HG03280 (cell line): ENCODE data around the gene TMEM201.
"Not testable (repeated sequence)": the region's sequence is repeated elsewhere in the genome, so short reads cannot be mapped to it uniquely, and the experiment has no call there.

Experiments used
- ATAC-seq: cut with Tn5 transposase; IDR thresholded peaks from one replicate; pipeline ENCODE4 v1.9.1; 2021; ENCODE audit warnings: mild to moderate bottlenecking, moderate library complexity; ENCODE audit not compliant: unreplicated experiment

The TMEM201 gene, protein sequence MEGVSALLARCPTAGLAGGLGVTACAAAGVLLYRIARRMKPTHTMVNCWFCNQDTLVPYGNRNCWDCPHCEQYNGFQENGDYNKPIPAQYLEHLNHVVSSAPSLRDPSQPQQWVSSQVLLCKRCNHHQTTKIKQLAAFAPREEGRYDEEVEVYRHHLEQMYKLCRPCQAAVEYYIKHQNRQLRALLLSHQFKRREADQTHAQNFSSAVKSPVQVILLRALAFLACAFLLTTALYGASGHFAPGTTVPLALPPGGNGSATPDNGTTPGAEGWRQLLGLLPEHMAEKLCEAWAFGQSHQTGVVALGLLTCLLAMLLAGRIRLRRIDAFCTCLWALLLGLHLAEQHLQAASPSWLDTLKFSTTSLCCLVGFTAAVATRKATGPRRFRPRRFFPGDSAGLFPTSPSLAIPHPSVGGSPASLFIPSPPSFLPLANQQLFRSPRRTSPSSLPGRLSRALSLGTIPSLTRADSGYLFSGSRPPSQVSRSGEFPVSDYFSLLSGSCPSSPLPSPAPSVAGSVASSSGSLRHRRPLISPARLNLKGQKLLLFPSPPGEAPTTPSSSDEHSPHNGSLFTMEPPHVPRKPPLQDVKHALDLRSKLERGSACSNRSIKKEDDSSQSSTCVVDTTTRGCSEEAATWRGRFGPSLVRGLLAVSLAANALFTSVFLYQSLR

DNA sequence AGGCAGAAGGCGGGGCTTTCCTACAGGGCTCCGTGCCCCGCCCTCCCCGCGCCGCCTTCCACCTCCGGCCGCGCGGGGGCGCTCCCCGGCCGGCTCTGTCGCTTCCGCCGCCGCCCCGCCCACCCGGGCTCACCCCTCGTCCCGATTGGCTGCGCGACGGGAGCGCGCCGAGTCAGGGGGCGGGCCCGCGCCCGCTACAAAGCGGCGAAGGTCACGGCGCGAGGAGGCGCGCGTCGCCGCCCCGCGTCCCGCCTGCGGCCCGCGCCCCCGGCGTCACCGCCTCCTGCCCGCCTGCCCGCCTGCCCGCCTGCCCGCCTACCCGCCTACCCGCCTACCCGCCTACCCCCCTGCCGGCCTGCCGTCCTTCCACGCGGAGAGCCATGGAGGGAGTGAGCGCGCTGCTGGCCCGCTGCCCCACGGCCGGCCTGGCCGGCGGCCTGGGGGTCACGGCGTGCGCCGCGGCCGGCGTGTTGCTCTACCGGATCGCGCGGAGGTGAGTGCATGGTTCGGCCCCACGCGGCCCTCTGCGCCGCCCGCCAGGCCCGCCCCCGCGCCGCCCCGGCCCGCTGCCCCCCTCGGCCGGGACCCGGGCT is at the start of gene TMEM201:
Gene TMEM201 (plus strand): TSS at position 361 of the 593 bp plus-strand sequence. CDS start 20 bp downstream, at position 381.
- peak; percentile 77 for ATAC-seq

DNA sequence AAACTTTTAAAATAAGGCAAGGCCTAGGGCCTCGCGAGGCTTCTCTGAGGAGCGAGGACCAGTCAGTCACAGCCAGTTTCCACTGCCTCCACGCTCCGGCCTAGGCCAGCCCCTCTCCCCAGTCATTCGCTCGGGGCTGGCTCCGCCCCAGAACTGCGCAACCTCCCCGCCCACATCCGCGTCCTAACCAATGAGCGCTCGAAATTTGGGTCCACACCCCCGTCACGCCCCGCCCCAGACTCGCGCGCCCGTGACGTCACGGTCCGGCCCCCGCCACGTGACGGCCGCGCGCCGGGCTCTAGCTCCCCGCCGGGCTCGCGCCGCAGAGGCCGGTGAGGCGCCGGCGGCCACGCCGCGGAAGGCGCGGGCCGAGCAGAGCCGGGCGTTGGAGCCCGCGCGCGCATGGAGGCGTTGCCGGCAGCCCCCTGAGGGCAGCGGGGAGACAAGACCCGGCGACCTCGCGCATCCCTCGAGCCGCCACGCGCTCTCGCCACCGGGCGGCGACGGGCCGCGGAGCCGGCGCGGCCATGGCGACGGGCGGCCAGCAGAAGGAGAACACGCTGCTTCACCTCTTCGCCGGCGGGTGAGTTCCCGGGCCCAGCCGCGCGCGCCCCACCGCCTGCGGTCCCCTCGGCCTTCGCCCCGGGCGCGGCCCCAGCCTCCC is 49.4 kb upstream of the TMEM201 start, which contains the start of gene SLC25A33:
Gene SLC25A33 (plus strand): TSS at position 301 of the 664 bp plus-strand sequence. CDS start 227 bp downstream, at position 528.
- peak; percentile 93 for ATAC-seq

GRCh38 chr1:9539829-9540550 is 48.7 kb upstream of the TMEM201 start:
- ATAC-seq = peak; percentile 45

DNA sequence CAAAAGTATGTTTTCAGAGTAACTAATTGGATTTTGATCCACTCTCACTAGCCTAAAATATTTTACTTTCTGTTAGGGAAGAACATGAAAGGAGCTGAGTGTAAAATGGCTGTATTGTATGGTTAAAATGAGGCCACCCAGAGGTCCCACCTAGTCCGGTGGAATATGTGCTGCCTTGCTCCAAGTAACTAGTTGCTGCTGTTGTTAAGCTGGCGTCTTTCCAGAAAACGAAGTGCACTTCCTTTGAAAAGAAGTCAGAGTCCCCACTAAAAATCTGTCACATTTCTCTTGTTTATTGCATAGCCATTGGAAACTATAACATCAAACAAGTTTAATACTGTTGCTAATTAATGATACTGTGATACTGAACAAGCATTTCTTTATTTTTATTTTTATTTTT is 46.3 kb upstream of the TMEM201 start:
- ATAC-seq = no peak

DNA sequence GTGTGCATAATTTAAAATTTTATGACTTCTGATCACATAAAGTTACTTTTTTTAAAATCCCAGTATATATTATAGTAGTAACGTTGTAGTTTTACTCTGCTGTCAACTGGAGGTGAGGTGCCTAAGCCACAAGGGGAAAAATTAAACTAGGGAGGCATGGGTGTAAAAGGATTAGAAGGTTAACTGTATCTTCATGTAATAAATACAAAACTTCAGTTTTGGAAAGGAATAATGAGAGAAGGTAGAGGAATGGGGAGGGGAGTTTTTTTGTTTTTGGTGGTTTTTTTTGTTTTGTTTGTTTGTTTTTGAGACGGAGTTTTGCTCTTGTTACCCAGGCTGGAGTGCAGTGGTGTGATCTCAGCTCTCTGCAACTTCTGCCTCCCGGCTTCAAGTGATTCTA is 43.8 kb upstream of the TMEM201 start:
- no peak for ATAC-seq

DNA sequence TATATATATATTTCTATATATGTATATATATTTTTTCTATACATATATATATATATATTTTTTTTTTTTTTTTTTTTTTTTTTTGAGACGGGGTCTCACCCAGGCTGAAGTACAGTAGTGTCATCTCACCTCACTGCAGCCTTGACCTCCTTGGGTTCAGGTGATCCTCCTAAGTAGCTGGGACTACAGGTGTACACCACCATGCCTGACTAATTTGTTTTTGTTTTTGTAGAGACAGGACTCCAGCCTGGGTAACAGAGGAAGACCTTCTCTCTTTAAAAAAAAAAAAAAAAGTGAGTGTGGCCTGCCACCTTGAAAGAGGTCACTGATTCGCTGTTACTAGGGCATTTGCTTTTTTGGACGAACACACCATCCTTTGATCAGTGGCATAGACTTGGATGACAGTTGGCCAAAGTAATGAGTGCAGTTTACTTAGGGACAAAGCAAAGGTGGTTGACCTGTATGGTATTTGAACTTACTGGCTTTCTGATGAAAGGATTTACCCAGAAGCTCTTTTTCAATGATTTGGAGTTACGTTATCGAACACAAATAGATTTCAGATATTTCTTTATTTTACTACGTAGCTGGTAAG is 38.7 kb upstream of the TMEM201 start:
- ATAC-seq = no peak

DNA sequence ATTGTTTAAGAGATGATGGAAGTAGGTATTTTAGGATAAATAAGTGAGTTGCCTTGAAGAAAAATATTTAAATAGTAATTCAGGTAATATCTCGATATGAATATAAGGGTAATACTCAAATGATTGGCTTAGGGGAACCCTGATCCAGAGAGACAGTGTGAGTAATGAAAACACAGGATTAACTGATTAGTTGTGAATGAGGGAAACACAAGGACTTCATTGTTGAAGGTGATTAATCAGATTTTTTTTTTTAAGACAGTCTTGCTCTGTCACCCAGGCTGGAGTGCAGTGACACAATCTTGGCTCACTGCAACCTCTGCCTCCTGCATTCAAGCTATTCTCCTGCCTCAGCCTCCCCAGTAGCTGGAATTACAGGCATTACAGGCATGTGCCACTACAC is 36.7 kb upstream of the TMEM201 start:
- ATAC-seq = no peak

DNA sequence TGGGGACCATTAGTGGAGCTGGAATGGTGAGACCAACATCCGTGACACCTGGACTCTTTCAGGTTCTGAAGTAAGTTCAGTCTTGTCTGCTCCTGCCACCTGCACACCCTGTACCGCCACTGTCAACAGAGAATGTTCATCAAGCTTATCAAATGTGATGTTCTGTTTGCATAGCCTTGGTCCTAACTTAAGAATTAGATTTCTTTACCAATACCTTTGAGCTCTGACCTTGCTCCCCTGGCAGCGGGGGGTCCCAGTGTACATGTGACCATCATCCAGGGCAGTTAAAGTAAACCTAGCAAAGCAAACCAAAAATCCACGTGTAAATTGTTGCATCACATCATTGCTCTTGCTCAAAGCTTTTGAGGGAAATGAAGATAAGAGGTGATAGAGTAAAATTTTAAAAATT is 35.0 kb upstream of the TMEM201 start:
- ATAC-seq = no peak

DNA sequence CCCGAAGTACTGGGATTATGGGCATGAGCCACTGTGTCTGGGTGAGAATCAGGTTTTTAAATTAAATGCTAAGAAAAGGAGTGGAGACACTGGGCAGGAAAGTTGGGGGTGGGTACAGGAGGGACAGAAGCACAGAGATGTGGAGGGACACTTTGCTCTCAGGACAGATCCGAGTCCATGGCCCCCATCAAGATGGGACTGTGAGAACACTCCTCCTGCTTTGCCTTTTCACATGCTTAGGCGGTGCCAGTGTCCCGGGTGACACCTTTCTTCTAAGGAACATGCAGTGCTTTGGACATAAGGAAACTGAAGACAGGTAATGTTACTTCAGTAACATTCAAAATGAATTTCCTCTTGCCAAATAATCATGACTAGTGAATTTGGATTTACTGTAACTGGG is 32.8 kb upstream of the TMEM201 start:
- ATAC-seq = no peak

GRCh38 chr1:9557624-9558023 is 31.1 kb upstream of the TMEM201 start:
- ATAC-seq = no peak

DNA sequence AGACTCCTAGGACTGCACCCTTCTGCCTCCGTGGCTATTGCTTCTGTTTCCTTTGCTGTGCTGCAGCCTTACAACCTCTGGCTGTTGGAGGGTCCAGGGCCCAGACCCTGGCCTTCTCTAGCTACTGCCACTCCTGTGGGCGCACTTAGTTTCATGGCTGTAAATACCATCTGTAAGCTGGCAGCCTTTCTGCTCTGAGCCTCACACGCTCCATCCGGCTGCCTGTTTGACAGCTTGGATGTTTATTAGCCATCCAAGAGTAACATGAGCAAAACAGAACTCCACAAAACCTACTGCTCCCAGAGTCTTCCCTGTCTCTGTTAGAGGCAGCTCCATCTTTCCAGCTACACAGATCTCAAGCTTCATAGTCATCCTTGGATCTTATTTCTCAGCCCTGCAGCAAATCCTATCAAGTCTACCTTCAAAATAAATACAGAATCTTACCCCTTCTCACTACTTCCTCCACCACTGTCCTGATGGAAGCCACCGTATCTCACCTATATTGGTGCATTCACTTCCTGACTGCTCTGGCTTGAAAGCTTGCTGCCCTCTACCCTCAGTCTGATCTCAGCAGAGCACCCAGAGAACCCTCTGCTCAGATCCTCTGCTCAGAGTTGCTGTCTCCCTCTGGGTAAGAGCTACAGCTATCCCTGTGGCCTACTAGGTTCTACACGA is 30.3 kb upstream of the TMEM201 start:
- no peak for ATAC-seq

GRCh38 chr1:9558946-9559545 is 29.7 kb upstream of the TMEM201 start:
- ATAC-seq = no peak

GRCh38 chr1:9559673-9560072 is 29.0 kb upstream of the TMEM201 start:
- no peak for ATAC-seq

DNA sequence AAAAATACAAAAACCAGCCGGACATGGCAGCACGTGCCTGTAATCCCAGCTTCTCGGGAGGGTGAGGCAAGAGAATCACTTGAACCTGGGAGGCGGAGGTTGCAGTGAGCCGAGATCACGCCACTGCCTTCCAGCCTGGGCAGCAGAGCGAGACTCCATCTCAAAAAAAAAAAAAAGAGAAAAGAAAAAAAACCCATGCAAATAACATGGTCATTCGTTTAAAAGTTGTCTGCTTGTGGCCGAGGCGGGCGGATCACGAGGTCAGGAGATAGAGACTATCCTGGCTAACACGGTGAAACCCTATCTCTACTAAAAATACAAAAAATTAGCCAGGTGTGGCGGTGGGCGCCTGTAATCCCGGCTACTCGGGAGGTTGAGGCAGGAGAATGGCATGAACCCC is 28.6 kb upstream of the TMEM201 start:
- not testable (repeated sequence) for ATAC-seq

- ATAC-seq = no peak
Measured at GRCh38 chr1:9561429-9561828, 27.3 kb upstream of the TMEM201 start.

DNA sequence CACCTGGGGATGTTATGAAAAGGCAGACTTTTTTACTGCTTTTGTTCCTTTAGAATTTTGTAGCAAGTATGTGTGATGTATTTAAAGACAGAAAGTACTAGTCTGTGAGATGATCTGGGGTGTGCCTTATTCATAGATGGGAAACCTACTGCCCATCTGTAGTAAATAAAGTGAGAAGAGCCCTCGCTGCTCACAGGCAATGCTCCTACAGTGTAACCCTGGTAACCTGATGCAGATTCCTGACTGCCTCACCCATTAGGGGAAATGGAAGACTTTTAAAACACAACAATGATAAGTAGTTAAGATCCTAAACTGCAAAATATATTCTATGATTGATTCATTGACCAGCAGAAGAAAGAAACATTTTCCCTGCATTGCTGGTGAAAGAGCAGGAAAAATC is 19.4 kb upstream of the TMEM201 start:
- ATAC-seq = no peak

DNA sequence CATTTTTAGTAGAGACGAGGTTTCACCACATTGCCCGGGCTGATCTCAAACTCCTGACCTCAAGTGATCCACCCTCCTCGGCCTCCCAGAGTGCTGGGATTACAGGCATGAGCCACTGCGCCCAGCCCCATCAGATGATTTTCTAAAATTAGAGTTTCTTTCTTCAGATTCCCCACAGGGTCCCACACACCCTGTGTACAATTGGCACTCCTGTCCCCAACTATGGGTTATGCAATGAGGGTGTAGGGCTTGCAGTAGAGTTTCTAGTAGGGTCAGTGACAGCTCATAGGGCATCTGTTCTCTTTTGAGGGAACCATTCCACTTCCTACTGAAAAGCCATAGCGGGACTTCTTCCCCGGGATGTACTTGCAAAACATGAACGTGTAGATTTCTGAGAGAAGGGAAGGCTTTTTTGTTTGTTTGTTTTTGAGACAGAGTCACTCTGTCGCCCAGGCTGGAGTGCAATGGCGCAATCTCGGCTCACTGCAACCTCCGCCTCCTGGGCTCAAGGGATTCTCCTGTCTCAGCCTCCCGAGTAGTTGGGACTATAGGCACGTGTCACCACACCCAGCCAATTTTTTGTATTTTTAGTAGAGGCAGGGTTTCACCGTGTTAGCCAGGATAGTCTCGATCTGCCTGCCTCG is 17.7 kb upstream of the TMEM201 start:
- not testable (repeated sequence) for ATAC-seq

DNA sequence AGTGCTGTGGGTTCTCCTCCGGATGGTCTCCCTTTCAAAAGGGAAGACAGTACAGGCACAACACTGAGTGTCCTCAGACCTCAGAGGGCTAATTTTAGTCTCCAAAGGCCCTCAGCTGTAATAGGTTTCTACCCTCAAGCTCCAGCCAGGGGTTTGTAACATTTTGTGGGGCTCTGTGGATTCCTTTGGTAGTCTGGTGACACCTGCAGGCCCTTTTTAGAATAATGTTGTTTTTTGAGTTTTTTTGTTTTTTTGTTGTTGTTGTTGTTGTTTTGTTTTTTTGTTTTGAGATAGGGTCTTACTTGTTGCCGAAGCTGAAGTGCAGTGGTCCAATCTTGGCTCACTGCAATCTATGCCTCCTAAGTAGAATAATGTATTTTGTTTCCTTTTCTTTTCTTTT is 15.0 kb upstream of the TMEM201 start:
- ATAC-seq = no peak

GRCh38 chr1:9575486-9575885 is 13.2 kb upstream of the TMEM201 start:
- no peak for ATAC-seq
